HCT116 (cell line): ENCODE measurements around the gene PEAK1.

ENCODE experiments used
- CTCF ChIP-seq, 3 experiments: fragments of 200-600 bp in 1 of 3; sonication (generic) in 1 of 3; IDR thresholded peaks in 2 of 3; conservative IDR thresholded peaks in 1 of 3; 2 replicates each; pipeline ENCODE4 v1.5.1; 2012 to 2017; ENCODE audit warnings: low read depth in 2 of 3, low read length in 2 of 3, antibody characterized with exemption in 1 of 3, borderline replicate concordance in 1 of 3, control low read depth in 1 of 3, mild to moderate bottlenecking in 1 of 3, mixed read lengths in 1 of 3, mixed run types in 1 of 3, moderate library complexity in 1 of 3; ENCODE audit not compliant: insufficient read depth in 1 of 3
- POLR2A ChIP-seq: IDR thresholded peaks from 2 replicates; pipeline ENCODE4 v1.7.0; 2011; ENCODE audit warnings: borderline replicate concordance; ENCODE audit not compliant: insufficient read depth, insufficient read length; ENCODE audit errors: extremely low read depth
- POLR2AphosphoS5 ChIP-seq: IDR thresholded peaks from 2 replicates; pipeline ENCODE4 v1.6.1; 2011; ENCODE audit warnings: mild to moderate bottlenecking, low read depth, low read length, moderate library complexity
- RAD21 ChIP-seq: IDR thresholded peaks from 2 replicates; pipeline ENCODE4 v1.6.1; 2012; ENCODE audit warnings: low read depth, mild to moderate bottlenecking
- REST ChIP-seq: IDR thresholded peaks from 2 replicates; pipeline ENCODE4 v1.6.1; 2012; ENCODE audit warnings: low read depth
- SIN3A ChIP-seq: IDR thresholded peaks from 2 replicates; pipeline ENCODE4 v1.6.1; 2012; ENCODE audit warnings: low read depth
- YY1 ChIP-seq: IDR thresholded peaks from 2 replicates; pipeline ENCODE4 v1.6.1; 2011; ENCODE audit warnings: low read length, low read depth, moderate library complexity, mild to moderate bottlenecking; ENCODE audit not compliant: insufficient replicate concordance; ENCODE audit errors: extremely low read depth
- ZFX ChIP-seq: fragments of 450-650 bp; IDR thresholded peaks from 2 replicates; pipeline ENCODE4 v1.6.1; 2017
- ZNF274 ChIP-seq: fragments of 200-500 bp; sonication (Bioruptor generic); IDR thresholded peaks from 2 replicates; pipeline ENCODE4 v1.6.1; 2014; ENCODE audit warnings: mild to moderate bottlenecking, low read depth, low read length, inconsistent platforms

GRCh38 chr15:77276943-77277342 is 143.0 kb downstream of the PEAK1 start:
- no peak for TF ChIP-seq POLR2A
- TF ChIP-seq CTCF (IDR thresholded peaks at IDR 0.05 in 2 of 3, conservative IDR thresholded peaks at IDR 0.05 in 1 of 3; ENCODE audit: borderline replicate concordance in 1 of 3, insufficient read depth in 1 of 3, low read depth in 2 of 3, low read length in 2 of 3): no peak
- no peak for TF ChIP-seq POLR2AphosphoS5
- TF ChIP-seq RAD21: no peak
- TF ChIP-seq YY1: no peak
- no peak for TF ChIP-seq SIN3A
- TF ChIP-seq REST: no peak
- TF ChIP-seq ZNF274: no peak
- TF ChIP-seq ZFX: no peak
